SK-N-MC (cell line): ENCODE measurements around the gene PPP4R4.

ENCODE experiments used
- EZH2 ChIP-seq: fragments of 200-600 bp; sonication (generic); IDR thresholded peaks from one replicate; pipeline ENCODE4 v1.6.1; 2017; ENCODE audit warnings: antibody characterized with exemption
- FOXP2 ChIP-seq: optimal IDR thresholded peaks from 2 replicates; pipeline ENCODE3; 2011; ENCODE audit warnings: mild to moderate bottlenecking, moderate library complexity; ENCODE audit not compliant: insufficient read depth; ENCODE audit errors: extremely low read length, control extremely low read depth
- POLR2AphosphoS5 ChIP-seq: IDR thresholded peaks from 2 replicates; pipeline ENCODE4 v1.6.1; 2012; ENCODE audit warnings: mild to moderate bottlenecking, low read depth, low read length, borderline replicate concordance

GRCh38 chr14:94284221-94284620 lies 110.1 kb downstream of the PPP4R4 start:
- no peak for TF ChIP-seq FOXP2
- no peak for TF ChIP-seq EZH2
- no peak for TF ChIP-seq POLR2AphosphoS5
